HFF-Myc (cell line): ENCODE measurements around the gene NHEJ1.

Experiments
- DNase-seq: peaks from one replicate; pipeline ENCODE4 v3.0.0-alpha.2; 2011; ENCODE audit warnings: low read depth; ENCODE audit errors: extremely low read depth
- H3K4me3 ChIP-seq: replicated peaks from 2 replicates; pipeline ENCODE4 v1.5.1; 2011; ENCODE audit warnings: low read depth, mild to moderate bottlenecking, control low read depth, low read length
- TF ChIP-seq, protein P1 (sequence below): IDR thresholded peaks from 2 replicates; pipeline ENCODE4 v1.5.1; 2012; ENCODE audit warnings: mild to moderate bottlenecking, low read depth, low read length, control low read depth; ENCODE audit errors: missing control alignments

NHEJ1 gene

DNA sequence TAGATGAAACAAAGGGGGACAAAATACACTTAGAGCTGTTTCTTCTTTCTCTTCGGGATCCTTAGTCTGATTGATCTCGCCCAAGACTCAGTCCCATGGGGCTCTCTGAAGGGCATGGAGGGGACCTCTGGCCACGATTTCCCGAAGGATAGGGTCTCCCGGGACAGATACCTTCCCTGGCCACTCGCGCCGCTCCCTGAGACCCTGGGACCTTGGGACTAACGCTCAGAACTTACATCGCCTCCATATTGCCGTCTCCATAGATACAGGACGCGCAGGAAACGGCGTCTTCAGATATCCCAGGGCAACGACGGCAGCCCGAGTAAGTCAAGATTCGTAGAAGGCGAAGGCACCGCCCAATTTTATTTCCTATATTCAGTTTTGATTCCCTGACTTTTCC, 119.4 kb downstream of the NHEJ1 start, which contains the start of gene CFAP65:
Gene CFAP65, minus strand, starts transcription at position 265 of the 400 bp plus-strand sequence. CDS start 2,468 bp downstream, outside the sequence.
- DNase-seq: no peak
- TF ChIP-seq, protein P1, sequence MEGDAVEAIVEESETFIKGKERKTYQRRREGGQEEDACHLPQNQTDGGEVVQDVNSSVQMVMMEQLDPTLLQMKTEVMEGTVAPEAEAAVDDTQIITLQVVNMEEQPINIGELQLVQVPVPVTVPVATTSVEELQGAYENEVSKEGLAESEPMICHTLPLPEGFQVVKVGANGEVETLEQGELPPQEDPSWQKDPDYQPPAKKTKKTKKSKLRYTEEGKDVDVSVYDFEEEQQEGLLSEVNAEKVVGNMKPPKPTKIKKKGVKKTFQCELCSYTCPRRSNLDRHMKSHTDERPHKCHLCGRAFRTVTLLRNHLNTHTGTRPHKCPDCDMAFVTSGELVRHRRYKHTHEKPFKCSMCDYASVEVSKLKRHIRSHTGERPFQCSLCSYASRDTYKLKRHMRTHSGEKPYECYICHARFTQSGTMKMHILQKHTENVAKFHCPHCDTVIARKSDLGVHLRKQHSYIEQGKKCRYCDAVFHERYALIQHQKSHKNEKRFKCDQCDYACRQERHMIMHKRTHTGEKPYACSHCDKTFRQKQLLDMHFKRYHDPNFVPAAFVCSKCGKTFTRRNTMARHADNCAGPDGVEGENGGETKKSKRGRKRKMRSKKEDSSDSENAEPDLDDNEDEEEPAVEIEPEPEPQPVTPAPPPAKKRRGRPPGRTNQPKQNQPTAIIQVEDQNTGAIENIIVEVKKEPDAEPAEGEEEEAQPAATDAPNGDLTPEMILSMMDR: no peak
- peak within 1 kb of the TSS; percentile 41 for H3K4me3 ChIP-seq

DNA sequence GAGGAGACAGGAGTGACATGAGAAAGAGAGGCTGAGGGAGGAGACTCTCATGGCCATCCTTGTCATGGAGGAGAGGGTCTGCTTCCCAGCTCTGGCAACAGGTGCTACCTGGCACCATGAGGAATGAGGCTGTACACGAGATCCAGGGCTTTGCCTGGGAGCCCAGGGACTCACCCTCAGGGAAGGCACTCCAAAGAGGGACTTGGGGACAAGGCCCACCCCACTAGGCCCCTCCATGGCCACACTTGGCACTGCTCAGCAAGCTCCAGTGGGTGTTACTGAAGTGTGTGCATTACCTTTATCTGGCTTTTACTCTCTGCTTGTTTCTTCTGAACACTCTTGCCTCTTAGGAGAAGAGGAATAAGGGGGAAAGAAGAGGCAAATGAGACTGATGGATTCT, 122.0 kb downstream of the NHEJ1 start:
- TF ChIP-seq, protein P1: no peak
- no peak for DNase-seq
- H3K4me3 ChIP-seq: no peak overlapping the region

DNA sequence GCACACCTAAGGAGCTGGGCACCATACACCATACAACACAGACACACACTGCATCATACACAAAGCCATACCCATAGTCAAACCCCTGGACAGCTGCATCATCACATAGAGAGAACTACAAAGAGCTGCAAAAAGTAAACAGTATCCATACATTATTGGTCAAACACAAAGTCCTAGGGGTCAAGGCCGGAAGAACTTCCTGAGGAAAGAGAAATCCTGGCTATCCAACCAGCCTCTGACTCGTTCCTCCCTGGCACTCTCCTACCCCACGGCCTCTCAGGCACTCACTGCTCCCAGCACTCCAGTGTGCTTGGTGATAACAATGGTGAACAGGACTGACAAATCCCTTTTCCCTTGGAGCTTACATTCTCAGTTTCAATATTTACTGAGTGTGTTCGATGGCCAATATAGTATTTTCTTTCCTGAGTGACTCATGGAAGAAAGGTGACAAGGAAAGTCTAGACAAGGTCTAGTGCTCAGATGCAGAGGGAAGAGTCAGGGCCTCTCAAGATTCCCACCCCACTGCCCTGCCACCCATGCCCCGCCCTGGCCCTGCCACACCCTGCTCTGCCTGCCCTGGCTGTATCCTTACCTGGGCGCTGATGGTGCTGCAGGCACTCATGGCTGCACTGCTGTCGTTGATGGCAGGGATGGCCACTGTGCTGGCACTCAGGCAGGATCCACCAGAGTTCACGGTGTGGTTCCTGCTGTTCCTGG, 122.7 kb downstream of the NHEJ1 start:
- no peak overlapping the region for H3K4me3 ChIP-seq
- TF ChIP-seq, protein P1: no peak
- no peak for DNase-seq

DNA sequence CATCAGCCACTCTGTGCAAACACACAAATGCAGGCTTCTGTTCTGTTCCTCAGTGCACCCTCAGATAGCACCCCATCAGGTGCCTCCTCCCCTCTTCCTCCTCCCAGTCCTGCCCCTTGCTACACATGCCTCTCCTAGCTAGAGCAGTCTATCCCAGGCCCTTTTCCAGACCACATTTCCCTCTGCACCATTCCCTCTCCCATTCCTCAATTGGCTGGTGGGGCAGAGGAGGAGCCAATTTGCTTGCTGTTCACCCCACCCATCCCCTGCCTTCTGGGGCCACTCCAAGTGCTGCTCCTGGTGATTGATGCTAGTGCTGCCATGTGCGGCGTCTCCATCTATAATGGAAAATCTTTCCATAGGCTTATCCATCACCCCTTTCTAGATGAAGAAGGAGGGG, 124.7 kb downstream of the NHEJ1 start:
- no peak overlapping the region for H3K4me3 ChIP-seq
- DNase-seq: no peak
- TF ChIP-seq, protein P1: no peak

DNA sequence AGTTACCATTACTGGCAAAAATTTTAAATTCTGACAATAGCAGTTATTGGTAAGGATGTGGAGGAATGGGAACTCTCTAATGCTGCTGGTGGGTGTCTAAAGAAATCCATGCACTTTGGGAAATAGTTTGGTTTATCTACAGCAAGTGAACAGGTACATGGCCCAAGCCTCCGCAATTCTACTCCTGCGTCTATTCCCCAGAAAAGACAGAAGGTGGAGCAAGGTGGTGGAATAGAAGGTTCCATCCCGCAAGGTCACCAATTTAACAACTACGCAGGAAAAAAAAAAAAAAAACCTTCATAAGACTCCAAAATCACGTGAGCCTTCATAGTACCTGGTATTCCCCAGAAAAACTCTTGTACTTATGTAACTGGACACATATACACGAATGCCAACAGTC, 125.8 kb downstream of the NHEJ1 start:
- no peak overlapping the region for H3K4me3 ChIP-seq
- TF ChIP-seq, protein P1: no peak
- DNase-seq: no peak

DNA sequence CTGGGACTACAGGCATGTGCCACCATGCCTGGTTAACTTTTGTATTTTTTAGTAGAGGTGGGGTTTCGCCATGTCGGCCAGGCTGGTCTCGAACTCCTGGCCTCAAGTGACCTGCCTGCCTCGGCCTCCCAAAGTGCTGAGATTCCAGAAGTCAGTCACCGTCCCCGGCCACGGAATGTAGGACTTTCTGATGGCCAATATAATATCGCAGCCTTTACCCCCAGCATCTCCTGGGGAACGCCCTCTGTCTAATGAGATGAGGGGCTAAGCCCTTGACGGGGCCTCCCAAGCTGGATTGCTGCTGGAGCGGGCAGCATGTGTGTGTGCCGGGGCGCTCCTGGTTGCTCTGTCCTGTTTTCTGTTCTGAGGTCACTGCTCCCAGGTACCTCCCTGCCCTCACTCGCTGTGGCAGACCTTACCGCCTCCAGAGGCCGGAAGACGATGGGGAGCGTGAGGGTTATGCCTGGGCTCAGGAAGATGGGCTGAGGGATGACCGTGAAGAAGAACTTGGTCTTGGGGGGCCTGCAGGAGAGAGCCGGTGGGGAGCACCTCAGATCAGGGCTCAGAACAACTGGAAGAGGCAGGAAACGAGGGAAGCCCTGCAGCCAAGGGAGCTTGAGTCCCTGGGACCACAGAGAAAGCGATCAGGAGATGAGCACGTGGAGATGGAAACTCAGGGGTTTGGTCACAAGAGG, 128.4 kb downstream of the NHEJ1 start:
- TF ChIP-seq, protein P1: no peak
- DNase-seq: no peak
- H3K4me3 ChIP-seq: no peak overlapping the region
